H7 (cell line): Measurements from ENCODE around the gene RBP2. TPM values are rescaled to one million over a fixed set of nuclear protein-coding genes. Genes with fewer than 3 reads are reported as not detected.

Experiments used
- DNase-seq: peaks from one replicate; pipeline ENCODE4 v3.0.0; 2012
- H3K27me3 ChIP-seq: 2 replicates; pipeline ENCODE4 v1.6.0; 2011; ENCODE audit warnings: mild to moderate bottlenecking, low read length; ENCODE audit not compliant: control insufficient read depth, insufficient read depth
- H3K36me3 ChIP-seq: replicated peaks from 2 replicates; pipeline ENCODE4 v1.5.1; 2011; ENCODE audit warnings: low read length; ENCODE audit not compliant: control insufficient read depth, insufficient read depth
- H3K4me3 ChIP-seq: 2 replicates; pipeline ENCODE4 v1.5.1; 2011; ENCODE audit warnings: low read depth, mild to moderate bottlenecking, control low read depth, low read length, moderate library complexity; ENCODE audit not compliant: insufficient read depth
- total RNA-seq: library from RNA; depleted of rRNA; stranded (reverse); fragments of >200 nt; shearing (Covaris generic); gene quantifications from 2 replicates; pipeline ENCODE4 v1.2.3, GENCODE V29; 2014

RBP2 gene
- total RNA-seq, 1 experiment from 2014 or later, result not detected

DNA sequence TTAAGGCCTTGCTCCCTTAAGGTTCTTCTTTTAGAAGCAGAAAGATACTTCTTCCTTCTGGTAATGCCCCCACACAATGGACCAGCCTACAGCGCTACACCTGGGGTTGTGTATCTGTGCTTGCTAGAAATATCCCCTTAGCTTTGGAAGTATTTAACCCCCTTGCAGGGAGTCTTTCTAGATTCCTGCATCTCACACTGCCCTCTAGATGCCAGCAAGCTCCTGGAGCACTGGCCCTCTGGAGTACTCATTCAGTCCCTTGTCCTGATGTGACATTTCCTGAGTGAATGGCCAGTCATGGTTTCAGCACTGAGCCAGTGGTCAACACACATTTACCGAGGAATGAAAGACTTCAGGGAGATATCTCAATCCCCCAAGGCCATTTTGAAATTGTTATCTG is 30.4 kb upstream of the RBP2 start:
- H3K36me3 ChIP-seq, result no peaks in the 10 kb centered on the region
- peak; percentile 30 for DNase-seq
- no peak overlapping the region for H3K4me3 ChIP-seq
- no peaks in the 10 kb centered on the region for H3K27me3 ChIP-seq

DNA sequence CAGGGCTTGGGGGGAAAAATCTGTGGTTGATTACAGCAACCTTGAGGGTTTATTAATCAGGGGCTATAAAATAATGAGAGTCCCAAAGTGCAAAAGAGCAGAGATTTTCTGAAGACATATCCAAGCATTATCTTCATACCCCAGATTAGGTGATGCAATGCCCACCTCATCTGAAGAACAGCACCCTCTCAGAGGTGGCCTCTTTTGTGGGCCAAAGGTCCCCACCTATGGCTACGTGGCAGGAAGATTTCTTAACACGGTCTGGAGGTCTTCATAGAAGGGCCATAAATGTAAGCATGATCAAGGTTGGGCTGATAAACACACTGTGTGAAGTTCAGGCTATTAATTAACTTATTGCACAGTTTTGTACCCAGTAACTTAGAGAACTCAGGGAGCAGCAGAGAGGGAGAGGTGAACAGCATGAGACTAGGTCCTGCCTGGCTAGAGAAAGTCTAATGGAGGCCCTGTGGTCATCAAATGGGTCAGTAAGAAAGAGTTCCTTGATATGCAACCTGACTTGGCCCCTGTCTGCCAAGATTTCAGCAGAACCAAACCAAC is 29.6 kb upstream of the RBP2 start:
- Histone ChIP-seq H3K36me3 (no peaks in the 10 kb centered on the region), H3K27me3 (no peaks in the 10 kb centered on the region), H3K4me3 (no peak overlapping the region)
- no peak for DNase-seq

- H3K4me3 ChIP-seq, result no peak overlapping the region
- DNase-seq, result no peak
- no peaks in the 10 kb centered on the region for H3K36me3 ChIP-seq
- H3K27me3 ChIP-seq, result no peaks in the 10 kb centered on the region
These were observed 23.2 kb upstream of the RBP2 start for GRCh38 chr3:139499536-139499935.

GRCh38 chr3:139493826-139494385 is 17.6 kb upstream of the RBP2 start:
- Histone ChIP-seq H3K27me3 (no peaks in the 10 kb centered on the region), H3K4me3 (no peak overlapping the region), H3K36me3 (no peaks in the 10 kb centered on the region)
- DNase-seq, result no peak

DNA sequence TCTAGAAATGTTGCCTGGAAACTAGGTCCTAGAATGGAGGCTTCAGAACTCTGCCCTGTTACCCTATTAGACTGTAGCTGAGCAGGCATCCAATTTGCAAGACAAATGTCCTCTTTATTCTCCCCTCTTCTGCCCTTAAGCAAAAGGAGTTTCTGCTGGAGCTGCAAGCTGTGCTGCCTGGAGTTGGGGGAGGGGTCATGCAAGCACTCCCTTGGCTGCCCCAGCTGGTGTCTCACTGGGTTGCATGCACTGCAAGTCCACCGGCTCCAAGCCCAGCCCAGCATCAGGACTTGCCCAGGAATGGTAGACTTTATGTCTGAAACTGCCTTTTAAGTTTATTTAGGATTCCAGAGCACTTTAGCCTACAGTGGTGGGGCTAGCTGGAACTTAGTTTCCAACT is 15.7 kb upstream of the RBP2 start:
- no peaks in the 10 kb centered on the region for H3K27me3 ChIP-seq
- DNase-seq, result no peak
- no peak overlapping the region for H3K4me3 ChIP-seq
- H3K36me3 ChIP-seq, result no peaks in the 10 kb centered on the region

DNA sequence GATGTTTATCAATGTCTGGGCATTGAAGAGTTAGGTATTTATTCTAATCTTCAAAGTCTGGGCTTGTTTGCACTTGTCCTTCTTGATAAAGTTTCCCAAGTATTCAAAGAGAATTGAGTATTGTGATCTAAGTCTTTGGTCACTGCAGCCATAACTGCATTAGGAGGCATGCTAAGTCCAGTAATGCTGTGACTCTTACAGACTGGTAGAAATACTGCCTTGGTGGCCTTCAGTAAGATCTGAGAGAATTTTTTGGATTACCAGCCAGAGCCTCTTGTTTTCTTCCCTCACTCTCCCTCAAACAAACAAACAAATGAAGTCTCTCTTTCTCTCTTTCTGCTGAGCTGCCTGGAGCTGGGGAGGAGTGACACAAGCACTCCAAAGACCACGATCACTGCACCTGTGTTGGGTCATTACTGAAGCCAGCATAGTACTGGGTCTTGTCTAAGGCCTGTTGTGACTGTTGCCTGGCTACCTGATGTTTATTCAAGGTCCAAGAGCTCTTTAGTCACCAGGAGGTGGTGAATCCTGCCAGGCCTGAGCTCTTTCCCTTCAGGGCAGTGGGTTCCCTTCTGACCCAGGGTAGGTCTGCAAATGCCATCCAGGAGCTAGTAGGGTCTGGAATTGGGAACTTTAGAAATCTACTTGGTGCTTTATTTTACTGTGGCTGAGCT is 14.8 kb upstream of the RBP2 start:
- Histone ChIP-seq H3K27me3 (no peaks in the 10 kb centered on the region), H3K4me3 (no peak overlapping the region), H3K36me3 (no peaks in the 10 kb centered on the region)
- DNase-seq, result no peak

- no peak for DNase-seq
- Histone ChIP-seq H3K4me3 (no peak overlapping the region), H3K27me3 (no peaks in the 10 kb centered on the region), H3K36me3 (no peaks in the 10 kb centered on the region)
These were observed 5.9 kb upstream of the RBP2 start for GRCh38 chr3:139482206-139482605.

DNA sequence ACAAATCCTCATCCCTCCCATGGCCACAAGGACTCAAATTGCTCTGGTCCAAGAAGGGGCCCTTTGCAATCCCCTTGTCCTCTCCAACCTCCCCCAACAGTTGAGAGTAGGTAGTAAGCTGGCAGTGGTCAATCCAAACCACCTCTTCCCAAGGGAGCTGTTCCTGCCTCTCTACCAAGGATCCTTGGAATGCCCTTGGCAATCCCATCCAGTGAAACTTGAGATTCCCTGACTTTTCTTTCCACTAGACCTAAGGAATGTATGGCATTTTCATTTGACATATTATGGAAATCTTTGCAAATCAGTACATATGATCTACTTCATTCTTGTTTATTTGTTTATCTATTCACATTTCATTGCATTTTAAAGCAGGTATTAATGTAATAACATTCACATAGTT is 4.8 kb upstream of the RBP2 start:
- peak; percentile 29 for DNase-seq
- Histone ChIP-seq H3K27me3 (no peaks in the 10 kb centered on the region), H3K36me3 (no peaks in the 10 kb centered on the region), H3K4me3 (no peak overlapping the region)

GRCh38 chr3:139480585-139480984 is 4.3 kb upstream of the RBP2 start:
- H3K27me3 ChIP-seq, result no peaks in the 10 kb centered on the region
- H3K36me3 ChIP-seq, result no peaks in the 10 kb centered on the region
- H3K4me3 ChIP-seq, result no peak overlapping the region
- DNase-seq, result peak; percentile 23

GRCh38 chr3:139477710-139478640 is 1.7 kb upstream of the RBP2 start:
- Histone ChIP-seq H3K27me3 (no peaks in the 10 kb centered on the region), H3K4me3 (no peak overlapping the region), H3K36me3 (no peaks in the 10 kb centered on the region)
- no peak for DNase-seq

- H3K36me3 ChIP-seq, result no peaks in the 10 kb centered on the region
- H3K4me3 ChIP-seq, result no peak overlapping the region
- H3K27me3 ChIP-seq, result no peaks in the 10 kb centered on the region
- no peak for DNase-seq
These were observed 3.1 kb downstream of the RBP2 start for GRCh38 chr3:139473155-139473771.

DNA sequence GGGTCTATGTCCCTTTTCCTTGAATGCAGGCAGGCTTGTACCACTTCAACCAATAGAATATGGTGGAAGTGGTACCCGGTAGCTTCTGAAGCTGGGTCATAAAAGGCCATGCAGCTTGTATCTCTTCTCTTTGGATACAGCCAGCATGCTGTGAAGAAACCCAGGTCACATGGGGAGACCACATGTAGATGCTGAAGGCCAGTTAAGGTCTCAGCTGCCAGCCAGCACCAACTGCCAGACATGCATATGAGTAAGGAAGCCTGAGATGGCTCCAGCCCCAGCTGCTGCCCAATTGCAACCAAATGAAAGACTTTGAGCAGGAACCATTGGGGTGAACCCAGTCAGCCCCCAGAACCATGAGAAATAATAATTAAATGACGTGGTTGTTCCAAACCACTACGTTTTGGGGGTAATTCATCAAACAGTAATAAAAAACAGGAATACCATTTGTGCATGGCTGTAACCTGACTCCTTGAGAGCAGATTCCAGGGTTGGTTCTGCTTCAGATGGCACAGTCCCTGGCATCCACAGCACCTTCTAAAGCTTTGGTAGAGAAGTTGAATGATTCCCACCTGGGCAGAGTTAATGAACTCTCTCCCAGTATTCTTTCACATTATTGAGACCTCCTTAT is 3.8 kb downstream of the RBP2 start:
- no peaks in the 10 kb centered on the region for H3K27me3 ChIP-seq
- DNase-seq, result no peak
- no peaks in the 10 kb centered on the region for H3K36me3 ChIP-seq
- H3K4me3 ChIP-seq, result no peak overlapping the region

- DNase-seq, result no peak
These were observed 6.1 kb downstream of the RBP2 start for GRCh38 chr3:139470199-139470598.

DNA sequence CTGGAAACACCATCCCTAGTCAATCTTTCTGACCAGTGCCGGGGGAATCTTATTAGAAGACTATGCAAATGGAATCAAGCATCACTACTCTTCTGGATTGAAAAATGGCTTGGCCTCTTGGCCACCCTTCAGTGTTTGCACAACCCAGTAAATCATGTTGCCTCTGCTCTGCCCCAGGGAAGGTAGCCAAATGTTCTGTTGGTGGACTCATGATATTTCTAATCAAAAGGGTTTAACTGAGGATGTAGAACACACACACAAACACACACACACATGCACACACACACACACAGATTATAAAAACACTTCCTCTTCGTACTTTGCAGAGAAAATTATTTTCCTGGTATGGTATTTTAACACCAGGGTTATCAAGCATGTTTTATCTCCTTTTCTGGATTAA is 7.9 kb downstream of the RBP2 start:
- Histone ChIP-seq H3K36me3 (no peaks in the 10 kb centered on the region), H3K4me3 (no peak overlapping the region), H3K27me3 (no peaks in the 10 kb centered on the region)
- DNase-seq, result no peak

More at GRCh38 chr3:139470199-139470598, 6.1 kb downstream of the RBP2 start:
- H3K36me3 ChIP-seq, result no peaks in the 10 kb centered on the region
- H3K4me3 ChIP-seq, result no peak overlapping the region
- H3K27me3 ChIP-seq, result no peaks in the 10 kb centered on the region
